ENCODE measurements around the gene LIF. TPM values are rescaled to one million over a fixed set of nuclear protein-coding genes. Genes with fewer than 3 reads are reported as not detected.

The LIF gene
- total RNA-seq, 2 donors from 2014 or later: 0.31 to 0.77 TPM

GRCh38 chr22:30251711-30252110 is 5.2 kb upstream of the LIF start:
- Mint-ChIP-seq H3K27me3 (ENCODE audit: insufficient read depth) (peaks cover 19% of the 10 kb centered on the region), H3K27ac (no peak overlapping the region), H3K9me3 (no peaks in the 10 kb centered on the region), H3K4me1 (peaks cover 7% of the 10 kb centered on the region), H3K4me3 (no peak overlapping the region), H3K36me3 (ENCODE audit: low read depth) (no peaks in the 10 kb centered on the region)
- Histone ChIP-seq H3K36me3 (ENCODE audit: control insufficient read depth, insufficient read depth, low read length) (no peaks in the 10 kb centered on the region), H3K9me3 (ENCODE audit: control insufficient read depth, low read length) (no peaks in the 10 kb centered on the region), H3K4me3 (ENCODE audit: low read length) (no peak overlapping the region), H3K27ac (ENCODE audit: low read depth, low read length) (no peak overlapping the region), H3K4me1 (ENCODE audit: control insufficient read depth, insufficient read depth, low read length) (no peaks in the 10 kb centered on the region), H3K27me3 (ENCODE audit: control insufficient read depth, insufficient read depth, low read length, poor library complexity, severe bottlenecking) (peaks cover 10% of the 10 kb centered on the region), H3K9ac (ENCODE audit: extremely low read depth, low read length, poor library complexity, severe bottlenecking) (no peak overlapping the region)
- TF ChIP-seq CTCF (conservative IDR thresholded peaks at IDR 0.05): no peak
- no peak for DNase-seq
- 91% methylated on average over 8 to 10 of the region's 10 CpGs for WGBS, 2 experiments (ENCODE audit: insufficient coverage in 1 of 2, insufficient read length in 1 of 2)

DNA sequence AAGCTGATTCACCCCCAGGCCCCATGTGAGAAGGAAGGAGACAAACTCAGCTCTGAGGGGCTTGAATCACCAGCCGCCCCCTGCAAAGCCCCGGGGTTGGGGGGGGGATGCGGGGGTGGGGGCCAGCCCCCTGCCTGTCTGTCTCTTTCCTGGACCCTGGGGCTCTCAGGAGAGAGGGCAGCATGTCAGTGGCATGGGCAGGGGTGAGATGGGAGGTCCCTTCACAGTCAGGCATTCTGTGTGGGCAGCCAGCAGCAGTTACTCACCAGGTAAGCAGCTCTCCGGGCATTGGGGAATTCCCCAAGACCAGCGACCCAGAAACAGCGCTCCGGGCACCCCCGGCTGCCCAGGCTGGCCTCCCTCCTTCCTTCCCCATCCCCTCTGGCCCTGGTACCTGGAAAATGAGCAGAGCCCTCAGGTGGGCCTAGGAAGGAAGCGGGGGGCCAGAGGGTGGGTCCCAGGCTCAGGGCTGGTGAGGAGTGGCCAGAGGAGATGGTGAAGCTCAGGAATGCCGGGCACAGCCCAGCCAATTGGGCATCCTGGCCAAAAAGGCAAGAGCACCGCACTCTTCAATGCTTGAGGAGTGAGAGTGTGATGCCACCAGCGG is 4.2 kb upstream of the LIF start:
- H3K36me3 Mint-ChIP-seq (ENCODE audit: low read depth): no peaks in the 10 kb centered on the region
- DNase-seq: no peak
- Histone ChIP-seq H3K9ac (ENCODE audit: extremely low read depth, low read length, poor library complexity, severe bottlenecking) (no peak overlapping the region), H3K4me1 (ENCODE audit: control insufficient read depth, insufficient read depth, low read length) (no peaks in the 10 kb centered on the region), H3K9me3 (ENCODE audit: control insufficient read depth, low read length) (no peaks in the 10 kb centered on the region), H3K36me3 (ENCODE audit: control insufficient read depth, insufficient read depth, low read length) (no peaks in the 10 kb centered on the region), H3K27me3 (ENCODE audit: control insufficient read depth, insufficient read depth, low read length, poor library complexity, severe bottlenecking) (peaks cover 19% of the 10 kb centered on the region), H3K4me3 (ENCODE audit: low read length) (no peak overlapping the region), H3K27ac (ENCODE audit: low read depth, low read length) (no peak overlapping the region)
- peaks cover 7% of the 10 kb centered on the region for H3K4me1 Mint-ChIP-seq
- no peaks in the 10 kb centered on the region for H3K9me3 Mint-ChIP-seq
- H3K27me3 Mint-ChIP-seq (ENCODE audit: insufficient read depth): peaks cover 25% of the 10 kb centered on the region
- TF ChIP-seq CTCF (conservative IDR thresholded peaks at IDR 0.05): no peak
- H3K4me3 Mint-ChIP-seq: no peak overlapping the region
- 81 to 87% methylated on average over 5 to 12 of the region's 12 CpGs for WGBS, 2 experiments (ENCODE audit: insufficient coverage in 1 of 2, insufficient read length in 1 of 2)
- H3K27ac Mint-ChIP-seq: no peak overlapping the region

- Mint-ChIP-seq H3K27ac (no peak overlapping the region), H3K36me3 (ENCODE audit: low read depth) (no peaks in the 10 kb centered on the region), H3K9me3 (no peaks in the 10 kb centered on the region), H3K4me1 (peaks cover 10% of the 10 kb centered on the region), H3K4me3 (no peak overlapping the region), H3K27me3 (ENCODE audit: insufficient read depth) (peaks cover 30% of the 10 kb centered on the region)
- H3K36me3 ChIP-seq (ENCODE audit: control insufficient read depth, insufficient read depth, low read length): no peaks in the 10 kb centered on the region
- no peaks in the 10 kb centered on the region for H3K9me3 ChIP-seq (ENCODE audit: control insufficient read depth, low read length)
- 85 to 100% methylated on average over 2 to 3 of the region's 3 CpGs for WGBS, 2 experiments (ENCODE audit: insufficient coverage in 1 of 2, insufficient read length in 1 of 2)
- no peak overlapping the region for H3K27ac ChIP-seq (ENCODE audit: low read depth, low read length)
- DNase-seq: no peak
- peaks cover 26% of the 10 kb centered on the region for H3K27me3 ChIP-seq (ENCODE audit: control insufficient read depth, insufficient read depth, low read length, poor library complexity, severe bottlenecking)
- no peak overlapping the region for H3K9ac ChIP-seq (ENCODE audit: extremely low read depth, low read length, poor library complexity, severe bottlenecking)
- no peaks in the 10 kb centered on the region for H3K4me1 ChIP-seq (ENCODE audit: control insufficient read depth, insufficient read depth, low read length)
- TF ChIP-seq CTCF (conservative IDR thresholded peaks at IDR 0.05): no peak
- H3K4me3 ChIP-seq (ENCODE audit: low read length): no peak overlapping the region
Measured at GRCh38 chr22:30250039-30250565, 3.5 kb upstream of the LIF start.

Measured in endodermal cell (in vitro differentiated cells).